A549 (cell line): ENCODE data around the gene GMCL2. TPM values are rescaled to one million over a fixed set of nuclear protein-coding genes. Genes with fewer than 3 reads are reported as not detected.

Source experiments
- ATOH8 ChIP-seq: fragments of 250-450 bp; sonication (Bioruptor Pico); IDR thresholded peaks from 2 replicates; pipeline ENCODE4 v1.5.0; 2020; ENCODE audit warnings: low read depth, mild to moderate bottlenecking, moderate library complexity
- BCL3 ChIP-seq: fragments of >200 bp; sonication (Bioruptor Twin); formaldehyde crosslinking; IDR thresholded peaks from 3 replicates; pipeline ENCODE4 v1.6.1; 2016
- CBX2 ChIP-seq: fragments of 200-600 bp; sonication (generic); IDR thresholded peaks from 2 replicates; pipeline ENCODE4 v1.6.1; 2016; ENCODE audit warnings: low read depth, mild to moderate bottlenecking, borderline replicate concordance
- CBX8 ChIP-seq: fragments of 200-600 bp; sonication (generic); IDR thresholded peaks from 2 replicates; pipeline ENCODE4 v1.6.1; 2016
- CEBPB ChIP-seq, 2 experiments: fragments of >200 bp in 1 of 2; sonication (Bioruptor Twin) in 1 of 2; formaldehyde crosslinking in 1 of 2; IDR thresholded peaks; 2 replicates each; pipeline ENCODE4 v1.6.1; 2012 to 2016
- CHD2 ChIP-seq: fragments of 150-350 bp; IDR thresholded peaks from 2 replicates; pipeline ENCODE4 v1.6.1; 2014; ENCODE audit warnings: low read length; ENCODE audit not compliant: partially characterized antibody
- EP300 ChIP-seq, 2 experiments: fragments of >200 bp; sonication (Bioruptor Twin); formaldehyde crosslinking; IDR thresholded peaks; 2 replicates in 1 of 2; 3 replicates in 1 of 2; pipeline ENCODE4 v1.6.1; 2016 to 2017
- ESRRA ChIP-seq: fragments of 150-350 bp; IDR thresholded peaks from 2 replicates; pipeline ENCODE4 v1.6.1; 2014; ENCODE audit warnings: mild to moderate bottlenecking, low read length, borderline replicate concordance
- FOSB ChIP-seq: fragments of 250-450 bp; sonication (Bioruptor Pico); IDR thresholded peaks from 2 replicates; pipeline ENCODE4 v1.5.0; 2020; ENCODE audit warnings: mild to moderate bottlenecking, moderate library complexity
- FOSL2 ChIP-seq, 2 experiments: fragments of 450-650 bp in 1 of 2; fragments of >200 bp in 1 of 2; sonication (Bioruptor Twin) in 1 of 2; formaldehyde crosslinking; IDR thresholded peaks; 2 replicates each; pipeline versions ENCODE4 v1.5.0 to v1.6.1; 2016 to 2020; ENCODE audit warnings: mild to moderate bottlenecking in 1 of 2, moderate library complexity in 1 of 2
- FOXS1 ChIP-seq: fragments of 250-450 bp; sonication (Bioruptor Pico); IDR thresholded peaks from 2 replicates; pipeline ENCODE4 v1.5.0; 2020; ENCODE audit warnings: mild to moderate bottlenecking, moderate library complexity
- HDAC2 ChIP-seq: fragments of 200-600 bp; sonication (generic); IDR thresholded peaks from 2 replicates; pipeline ENCODE4 v1.6.1; 2016
- HOXA7 ChIP-seq: fragments of 250-450 bp; sonication (Bioruptor Pico); IDR thresholded peaks from 2 replicates; pipeline ENCODE4 v1.5.0; 2020; ENCODE audit warnings: mild to moderate bottlenecking, moderate library complexity
- HOXB13 ChIP-seq: fragments of 250-450 bp; sonication (Bioruptor Pico); IDR thresholded peaks from 2 replicates; pipeline ENCODE4 v1.5.0; 2020; ENCODE audit warnings: low read depth, mild to moderate bottlenecking, moderate library complexity
- HOXB5 ChIP-seq: fragments of 250-450 bp; sonication (Bioruptor Pico); IDR thresholded peaks from 2 replicates; pipeline ENCODE4 v1.5.0; 2020; ENCODE audit warnings: mild to moderate bottlenecking, moderate library complexity
- JUN ChIP-seq, 2 experiments: fragments of >200 bp; sonication (Bioruptor Twin); formaldehyde crosslinking; IDR thresholded peaks; 2 replicates in 1 of 2; 3 replicates in 1 of 2; pipeline ENCODE4 v1.6.1; 2016 to 2017
- JUNB ChIP-seq: fragments of >200 bp; sonication (Bioruptor Twin); formaldehyde crosslinking; IDR thresholded peaks from 2 replicates; pipeline ENCODE4 v1.6.1; 2016
- KDM1A ChIP-seq: fragments of 200-600 bp; sonication (generic); IDR thresholded peaks from 2 replicates; pipeline ENCODE4 v1.6.1; 2016; ENCODE audit warnings: low read depth, mild to moderate bottlenecking
- KDM5A ChIP-seq: fragments of 200-600 bp; sonication (generic); IDR thresholded peaks from 2 replicates; pipeline ENCODE4 v1.6.1; 2016; ENCODE audit warnings: antibody characterized with exemption, mild to moderate bottlenecking
- MAFK ChIP-seq: fragments of 450-650 bp; IDR thresholded peaks from 2 replicates; pipeline ENCODE4 v1.6.1; 2014; ENCODE audit not compliant: partially characterized antibody
- MYC ChIP-seq: IDR thresholded peaks from 2 replicates; pipeline ENCODE4 v1.6.1; 2012; ENCODE audit warnings: mild to moderate bottlenecking, inconsistent platforms, low read length, improper control_type of control experiment, borderline replicate concordance
- NPAS2 ChIP-seq: fragments of 250-450 bp; sonication (Bioruptor Pico); IDR thresholded peaks from 2 replicates; pipeline ENCODE4 v1.8.0; 2022; ENCODE audit warnings: mild to moderate bottlenecking, moderate library complexity, borderline replicate concordance
- PHF8 ChIP-seq: fragments of 200-600 bp; sonication (generic); IDR thresholded peaks from 2 replicates; pipeline ENCODE4 v1.6.1; 2016; ENCODE audit warnings: low read depth, mild to moderate bottlenecking, antibody characterized with exemption, moderate library complexity, borderline replicate concordance
- RARB ChIP-seq: fragments of 250-450 bp; sonication (Bioruptor Pico); IDR thresholded peaks from 2 replicates; pipeline ENCODE4 v1.8.0; 2021; ENCODE audit warnings: mild to moderate bottlenecking, moderate library complexity
- RCOR1 ChIP-seq: fragments of 150-350 bp; IDR thresholded peaks from 2 replicates; pipeline ENCODE4 v1.6.1; 2014; ENCODE audit warnings: antibody characterized with exemption, low read length, low read depth
- RFX5 ChIP-seq: fragments of 450-650 bp; IDR thresholded peaks from 2 replicates; pipeline ENCODE4 v1.7.1; 2014; ENCODE audit warnings: antibody characterized with exemption, mild to moderate bottlenecking, moderate library complexity
- RNF2 ChIP-seq: fragments of 200-600 bp; sonication (generic); IDR thresholded peaks from 2 replicates; pipeline ENCODE4 v1.6.1; 2016; ENCODE audit warnings: low read depth, mild to moderate bottlenecking, antibody characterized with exemption, moderate library complexity, borderline replicate concordance
- SMC3 ChIP-seq: fragments of >200 bp; sonication (Bioruptor Twin); formaldehyde crosslinking; IDR thresholded peaks from 3 replicates; pipeline ENCODE4 v1.6.1; 2018; ENCODE audit warnings: inconsistent platforms
- SREBF2 ChIP-seq: fragments of 450-650 bp; IDR thresholded peaks from 2 replicates; pipeline ENCODE4 v1.6.1; 2014; ENCODE audit warnings: mild to moderate bottlenecking, moderate library complexity
- ZNF302 ChIP-seq: fragments of 250-450 bp; sonication (Bioruptor Pico); IDR thresholded peaks from 2 replicates; pipeline ENCODE4 v1.9.0; 2021; ENCODE audit warnings: inconsistent platforms, mild to moderate bottlenecking, moderate library complexity
- ZSCAN20 ChIP-seq: fragments of 250-450 bp; sonication (Bioruptor Pico); IDR thresholded peaks from 2 replicates; pipeline ENCODE4 v1.8.0; 2022; ENCODE audit warnings: mild to moderate bottlenecking, moderate library complexity
- polyA plus RNA-seq, 4 experiments: library from polyadenylated mRNA; depleted of rRNA in 3 of 4; stranded (reverse); fragments of >200 nt; fragmentation: RNase III in 1 of 4; extraction: RNeasy Plus Mini Kit Qiagen cat#74134 plus additional on column Dnase treatment in 1 of 4; gene quantifications; 2 replicates in 3 of 4; 3 replicates in 1 of 4; pipeline ENCODE4 v1.2.3, GENCODE V29; 2011 to 2017
- TF ChIP-seq, protein P1 (sequence below): fragments of >200 bp; sonication (Bioruptor Twin); formaldehyde crosslinking; IDR thresholded peaks from 3 replicates; pipeline ENCODE4 v1.5.1; 2016
- TF ChIP-seq, protein P2 (sequence below): fragments of >200 bp; sonication (Bioruptor Twin); formaldehyde crosslinking; IDR thresholded peaks from 2 replicates; pipeline ENCODE4 v1.6.1; 2016
- TF ChIP-seq, protein P3 (sequence below): IDR thresholded peaks from 2 replicates; pipeline ENCODE4 v1.6.1; 2012
- TF ChIP-seq, protein P4 (sequence below): fragments of 150-350 bp; IDR thresholded peaks from 2 replicates; pipeline ENCODE4 v1.6.1; 2014; ENCODE audit warnings: low read depth, mild to moderate bottlenecking, low read length
- TF ChIP-seq, protein P5 (sequence below): IDR thresholded peaks from 2 replicates; pipeline ENCODE4 v1.6.1; 2012
- TF ChIP-seq, protein P6 (sequence below): fragments of 450-650 bp; IDR thresholded peaks from 2 replicates; pipeline ENCODE4 v1.6.1; 2014; ENCODE audit warnings: antibody characterized with exemption

Gene GMCL2
- polyA plus RNA-seq, 2 of the 4 experiments (the other 2 are of a cell fraction): not detected

DNA sequence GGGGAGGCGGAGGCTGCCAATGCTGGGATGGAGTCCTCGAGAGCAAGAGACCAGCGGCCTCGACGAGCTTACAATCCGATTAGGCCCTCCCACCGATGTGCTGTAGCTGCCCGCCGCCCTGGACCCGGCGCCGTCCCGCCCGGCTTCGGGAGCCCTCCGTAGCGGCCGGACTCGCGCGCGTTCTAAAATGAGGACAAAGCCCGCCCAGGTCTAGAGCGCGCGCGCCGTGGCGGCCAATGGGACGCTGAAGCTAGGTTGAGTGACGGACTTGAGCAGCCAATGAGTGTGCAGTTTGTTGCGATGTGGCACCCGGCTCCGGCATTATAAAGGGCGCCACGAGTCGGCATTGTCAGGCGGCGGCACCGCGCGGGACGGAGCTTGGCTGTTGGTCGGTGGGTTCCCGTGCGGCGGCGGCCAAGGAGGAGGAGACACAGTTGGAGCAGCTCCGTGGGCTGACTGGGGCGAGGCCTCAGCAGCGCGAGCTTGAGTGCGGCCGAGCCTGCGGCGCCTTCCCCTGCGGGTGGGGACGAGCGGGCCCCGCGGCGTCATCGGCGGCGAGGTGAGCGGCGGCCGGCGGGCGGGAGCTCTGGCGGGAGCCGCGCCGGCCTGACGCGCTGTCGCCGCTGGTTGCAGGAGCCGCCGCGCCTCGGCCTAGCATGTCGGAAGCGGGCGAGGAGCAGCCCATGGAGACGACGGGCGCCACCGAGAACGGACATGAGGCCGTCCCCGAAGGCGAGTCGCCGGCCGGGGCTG lies 17.2 kb upstream of the GMCL2 start, which contains the start of gene HNRNPAB (continued):
- TF ChIP-seq ESRRA (no peak), MYC (peak; percentile 97), JUNB (no peak), CEBPB (IDR thresholded peaks at IDR 0.05) (no peak), BCL3 (peak; percentile 98), KDM5A (no peak), HOXB13 (no peak), RNF2 (no peak), FOSB (CRISPR knock-in tag) (no peak), KDM1A (no peak), ATOH8 (no peak), ZSCAN20 (CRISPR knock-in tag) (no peak), ZNF302 (CRISPR knock-in tag) (no peak), FOXS1 (CRISPR knock-in tag) (no peak), HOXB5 (no peak), SMC3 (no peak), RARB (0 out of 2 replicates have a peak, but pooled peaks have one; percentile 31), MAFK (no peak), EP300 (IDR thresholded peaks at IDR 0.05) (no peak), JUN (IDR thresholded peaks at IDR 0.05) (peak; percentile 91 to 97), SREBF2 (no peak), FOSL2 (IDR thresholded peaks at IDR 0.05) (no peak), FOSL2 (CRISPR knock-in tag; IDR thresholded peaks at IDR 0.05) (no peak), HDAC2 (no peak), HOXA7 (CRISPR knock-in tag) (no peak), CHD2 (no peak), RCOR1 (no peak), NPAS2 (CRISPR knock-in tag) (no peak), RFX5 (0 out of 2 replicates have a peak, but pooled peaks have one; percentile 25), PHF8 (peak; percentile 90), CBX2 (no peak), CBX8 (no peak)
- TF ChIP-seq, protein P1, sequence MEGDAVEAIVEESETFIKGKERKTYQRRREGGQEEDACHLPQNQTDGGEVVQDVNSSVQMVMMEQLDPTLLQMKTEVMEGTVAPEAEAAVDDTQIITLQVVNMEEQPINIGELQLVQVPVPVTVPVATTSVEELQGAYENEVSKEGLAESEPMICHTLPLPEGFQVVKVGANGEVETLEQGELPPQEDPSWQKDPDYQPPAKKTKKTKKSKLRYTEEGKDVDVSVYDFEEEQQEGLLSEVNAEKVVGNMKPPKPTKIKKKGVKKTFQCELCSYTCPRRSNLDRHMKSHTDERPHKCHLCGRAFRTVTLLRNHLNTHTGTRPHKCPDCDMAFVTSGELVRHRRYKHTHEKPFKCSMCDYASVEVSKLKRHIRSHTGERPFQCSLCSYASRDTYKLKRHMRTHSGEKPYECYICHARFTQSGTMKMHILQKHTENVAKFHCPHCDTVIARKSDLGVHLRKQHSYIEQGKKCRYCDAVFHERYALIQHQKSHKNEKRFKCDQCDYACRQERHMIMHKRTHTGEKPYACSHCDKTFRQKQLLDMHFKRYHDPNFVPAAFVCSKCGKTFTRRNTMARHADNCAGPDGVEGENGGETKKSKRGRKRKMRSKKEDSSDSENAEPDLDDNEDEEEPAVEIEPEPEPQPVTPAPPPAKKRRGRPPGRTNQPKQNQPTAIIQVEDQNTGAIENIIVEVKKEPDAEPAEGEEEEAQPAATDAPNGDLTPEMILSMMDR: no peak
- TF ChIP-seq, protein P2, sequence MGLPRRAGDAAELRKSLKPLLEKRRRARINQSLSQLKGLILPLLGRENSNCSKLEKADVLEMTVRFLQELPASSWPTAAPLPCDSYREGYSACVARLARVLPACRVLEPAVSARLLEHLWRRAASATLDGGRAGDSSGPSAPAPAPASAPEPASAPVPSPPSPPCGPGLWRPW: no peak
- TF ChIP-seq, protein P3, sequence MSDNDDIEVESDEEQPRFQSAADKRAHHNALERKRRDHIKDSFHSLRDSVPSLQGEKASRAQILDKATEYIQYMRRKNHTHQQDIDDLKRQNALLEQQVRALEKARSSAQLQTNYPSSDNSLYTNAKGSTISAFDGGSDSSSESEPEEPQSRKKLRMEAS: peak; percentile 97
- TF ChIP-seq, protein P4, sequence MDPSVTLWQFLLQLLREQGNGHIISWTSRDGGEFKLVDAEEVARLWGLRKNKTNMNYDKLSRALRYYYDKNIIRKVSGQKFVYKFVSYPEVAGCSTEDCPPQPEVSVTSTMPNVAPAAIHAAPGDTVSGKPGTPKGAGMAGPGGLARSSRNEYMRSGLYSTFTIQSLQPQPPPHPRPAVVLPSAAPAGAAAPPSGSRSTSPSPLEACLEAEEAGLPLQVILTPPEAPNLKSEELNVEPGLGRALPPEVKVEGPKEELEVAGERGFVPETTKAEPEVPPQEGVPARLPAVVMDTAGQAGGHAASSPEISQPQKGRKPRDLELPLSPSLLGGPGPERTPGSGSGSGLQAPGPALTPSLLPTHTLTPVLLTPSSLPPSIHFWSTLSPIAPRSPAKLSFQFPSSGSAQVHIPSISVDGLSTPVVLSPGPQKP: no peak
- TF ChIP-seq, protein P5, sequence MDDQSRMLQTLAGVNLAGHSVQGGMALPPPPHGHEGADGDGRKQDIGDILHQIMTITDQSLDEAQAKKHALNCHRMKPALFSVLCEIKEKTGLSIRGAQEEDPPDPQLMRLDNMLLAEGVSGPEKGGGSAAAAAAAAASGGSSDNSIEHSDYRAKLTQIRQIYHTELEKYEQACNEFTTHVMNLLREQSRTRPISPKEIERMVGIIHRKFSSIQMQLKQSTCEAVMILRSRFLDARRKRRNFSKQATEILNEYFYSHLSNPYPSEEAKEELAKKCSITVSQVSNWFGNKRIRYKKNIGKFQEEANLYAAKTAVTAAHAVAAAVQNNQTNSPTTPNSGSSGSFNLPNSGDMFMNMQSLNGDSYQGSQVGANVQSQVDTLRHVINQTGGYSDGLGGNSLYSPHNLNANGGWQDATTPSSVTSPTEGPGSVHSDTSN: peak; percentile 99
- TF ChIP-seq, protein P6, sequence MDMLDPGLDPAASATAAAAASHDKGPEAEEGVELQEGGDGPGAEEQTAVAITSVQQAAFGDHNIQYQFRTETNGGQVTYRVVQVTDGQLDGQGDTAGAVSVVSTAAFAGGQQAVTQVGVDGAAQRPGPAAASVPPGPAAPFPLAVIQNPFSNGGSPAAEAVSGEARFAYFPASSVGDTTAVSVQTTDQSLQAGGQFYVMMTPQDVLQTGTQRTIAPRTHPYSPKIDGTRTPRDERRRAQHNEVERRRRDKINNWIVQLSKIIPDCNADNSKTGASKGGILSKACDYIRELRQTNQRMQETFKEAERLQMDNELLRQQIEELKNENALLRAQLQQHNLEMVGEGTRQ: no peak
